ENCODE results near the gene LTBP1. TPM values are rescaled to one million over a fixed set of nuclear protein-coding genes. Genes with fewer than 3 reads are reported as not detected.

The LTBP1 gene
- total RNA-seq, 1 experiment from 2014 or later = 12.5 TPM

DNA sequence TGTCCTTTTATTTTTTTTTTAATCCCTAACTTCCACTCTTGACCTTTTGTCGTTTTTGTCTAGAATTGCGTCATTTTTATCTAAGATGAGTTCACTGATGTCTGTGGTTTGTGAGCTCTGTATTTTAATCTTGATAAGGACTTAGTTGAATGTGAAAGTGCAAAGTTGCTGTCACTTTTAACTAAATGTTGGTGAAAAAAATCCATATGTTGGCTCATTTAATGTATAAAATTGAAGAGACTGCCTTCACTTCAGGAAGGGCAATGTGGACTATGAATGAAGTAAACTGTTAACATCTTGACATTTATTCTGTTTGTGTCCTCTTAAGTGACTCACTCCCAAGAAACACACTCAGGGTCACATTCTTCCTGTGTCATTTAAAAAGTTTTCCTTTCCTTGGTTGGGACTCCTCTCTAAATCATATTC lies 273.1 kb downstream of the LTBP1 start:
- H3K27me3 ChIP-seq (ENCODE audit: control insufficient read depth, insufficient read depth, low read length) = no peaks in the 10 kb centered on the region
- no peak overlapping the region for H3K4me3 ChIP-seq (ENCODE audit: low read depth in 2 of 2, low read length in 2 of 2)
- CTCF ChIA-PET = no interaction called here
- no TSS peak for BruUV-seq (replicated peaks)
- intact Hi-C loops (cut with micrococcal nuclease; ENCODE audit: unreplicated experiment) = no loop called here
- H3K36me3 ChIP-seq (ENCODE audit: control insufficient read depth, insufficient read depth, low read length) = no peaks in the 10 kb centered on the region
- TF ChIP-seq, protein P1, sequence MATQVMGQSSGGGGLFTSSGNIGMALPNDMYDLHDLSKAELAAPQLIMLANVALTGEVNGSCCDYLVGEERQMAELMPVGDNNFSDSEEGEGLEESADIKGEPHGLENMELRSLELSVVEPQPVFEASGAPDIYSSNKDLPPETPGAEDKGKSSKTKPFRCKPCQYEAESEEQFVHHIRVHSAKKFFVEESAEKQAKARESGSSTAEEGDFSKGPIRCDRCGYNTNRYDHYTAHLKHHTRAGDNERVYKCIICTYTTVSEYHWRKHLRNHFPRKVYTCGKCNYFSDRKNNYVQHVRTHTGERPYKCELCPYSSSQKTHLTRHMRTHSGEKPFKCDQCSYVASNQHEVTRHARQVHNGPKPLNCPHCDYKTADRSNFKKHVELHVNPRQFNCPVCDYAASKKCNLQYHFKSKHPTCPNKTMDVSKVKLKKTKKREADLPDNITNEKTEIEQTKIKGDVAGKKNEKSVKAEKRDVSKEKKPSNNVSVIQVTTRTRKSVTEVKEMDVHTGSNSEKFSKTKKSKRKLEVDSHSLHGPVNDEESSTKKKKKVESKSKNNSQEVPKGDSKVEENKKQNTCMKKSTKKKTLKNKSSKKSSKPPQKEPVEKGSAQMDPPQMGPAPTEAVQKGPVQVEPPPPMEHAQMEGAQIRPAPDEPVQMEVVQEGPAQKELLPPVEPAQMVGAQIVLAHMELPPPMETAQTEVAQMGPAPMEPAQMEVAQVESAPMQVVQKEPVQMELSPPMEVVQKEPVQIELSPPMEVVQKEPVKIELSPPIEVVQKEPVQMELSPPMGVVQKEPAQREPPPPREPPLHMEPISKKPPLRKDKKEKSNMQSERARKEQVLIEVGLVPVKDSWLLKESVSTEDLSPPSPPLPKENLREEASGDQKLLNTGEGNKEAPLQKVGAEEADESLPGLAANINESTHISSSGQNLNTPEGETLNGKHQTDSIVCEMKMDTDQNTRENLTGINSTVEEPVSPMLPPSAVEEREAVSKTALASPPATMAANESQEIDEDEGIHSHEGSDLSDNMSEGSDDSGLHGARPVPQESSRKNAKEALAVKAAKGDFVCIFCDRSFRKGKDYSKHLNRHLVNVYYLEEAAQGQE (IDR thresholded peaks at IDR 0.05; ENCODE audit: insufficient read depth in 1 of 2, low read depth in 2 of 2, low read length in 1 of 2) = no peak
- TF ChIP-seq TCF7L2 (IDR thresholded peaks at IDR 0.05; ENCODE audit: low read depth, low read length) = no peak
- TF ChIP-seq SIN3A (IDR thresholded peaks at IDR 0.05; ENCODE audit: borderline replicate concordance, insufficient read depth, low read depth, low read length) = no peak
- TF ChIP-seq POLR2AphosphoS5 (IDR thresholded peaks at IDR 0.05; ENCODE audit: low read depth, low read length) = no peak
- TF ChIP-seq, protein P2, sequence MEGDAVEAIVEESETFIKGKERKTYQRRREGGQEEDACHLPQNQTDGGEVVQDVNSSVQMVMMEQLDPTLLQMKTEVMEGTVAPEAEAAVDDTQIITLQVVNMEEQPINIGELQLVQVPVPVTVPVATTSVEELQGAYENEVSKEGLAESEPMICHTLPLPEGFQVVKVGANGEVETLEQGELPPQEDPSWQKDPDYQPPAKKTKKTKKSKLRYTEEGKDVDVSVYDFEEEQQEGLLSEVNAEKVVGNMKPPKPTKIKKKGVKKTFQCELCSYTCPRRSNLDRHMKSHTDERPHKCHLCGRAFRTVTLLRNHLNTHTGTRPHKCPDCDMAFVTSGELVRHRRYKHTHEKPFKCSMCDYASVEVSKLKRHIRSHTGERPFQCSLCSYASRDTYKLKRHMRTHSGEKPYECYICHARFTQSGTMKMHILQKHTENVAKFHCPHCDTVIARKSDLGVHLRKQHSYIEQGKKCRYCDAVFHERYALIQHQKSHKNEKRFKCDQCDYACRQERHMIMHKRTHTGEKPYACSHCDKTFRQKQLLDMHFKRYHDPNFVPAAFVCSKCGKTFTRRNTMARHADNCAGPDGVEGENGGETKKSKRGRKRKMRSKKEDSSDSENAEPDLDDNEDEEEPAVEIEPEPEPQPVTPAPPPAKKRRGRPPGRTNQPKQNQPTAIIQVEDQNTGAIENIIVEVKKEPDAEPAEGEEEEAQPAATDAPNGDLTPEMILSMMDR (IDR thresholded peaks at IDR 0.05) = no peak
- POLR2A ChIA-PET = no interaction called here
- H3K9me3 ChIP-seq (ENCODE audit: control insufficient read depth, insufficient read depth, low read depth, low read length) = no peaks in the 10 kb centered on the region
- ATAC-seq (no peak), DNase-seq (ENCODE audit: low read depth, low spot score) (no peak)
- in situ Hi-C loops (cut with HindIII; ENCODE audit: low pct_unique_long_range_greater_than_20kb, low sequenced_read_pairs) = no loop called here
- no peak overlapping the region for H3K27ac ChIP-seq (ENCODE audit: low read length)
- no peaks in the 10 kb centered on the region for H3K4me1 ChIP-seq (ENCODE audit: control insufficient read depth, insufficient read depth, low read length)

DNA sequence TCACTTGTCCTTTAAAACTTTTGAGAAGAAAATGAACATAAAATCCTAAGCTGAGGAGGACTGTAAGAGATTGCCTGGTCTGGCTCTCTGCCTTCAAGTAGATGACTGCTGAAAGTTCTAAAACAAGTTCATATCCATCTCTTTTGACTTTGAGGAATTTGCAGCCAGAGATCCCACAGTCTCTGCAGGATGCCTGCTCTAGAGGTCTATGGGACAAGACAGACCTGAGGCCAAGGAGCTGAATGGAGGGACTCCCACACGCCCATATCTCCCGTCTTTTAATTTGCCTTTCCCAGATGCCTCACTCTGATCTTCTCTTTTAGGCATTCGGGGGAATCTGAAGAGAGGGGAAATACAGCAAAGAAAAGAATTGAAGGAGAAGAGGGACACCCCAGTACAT lies 273.8 kb downstream of the LTBP1 start:
- H3K27ac ChIP-seq (ENCODE audit: low read length) = no peak overlapping the region
- BruUV-seq (replicated peaks) = no TSS peak
- intact Hi-C loops (cut with micrococcal nuclease; ENCODE audit: unreplicated experiment) (no loop called here), in situ Hi-C loops (cut with HindIII; ENCODE audit: low pct_unique_long_range_greater_than_20kb, low sequenced_read_pairs) (no loop called here)
- no peaks in the 10 kb centered on the region for H3K27me3 ChIP-seq (ENCODE audit: control insufficient read depth, insufficient read depth, low read length)
- H3K36me3 ChIP-seq (ENCODE audit: control insufficient read depth, insufficient read depth, low read length) = no peaks in the 10 kb centered on the region
- H3K4me3 ChIP-seq (ENCODE audit: low read depth in 2 of 2, low read length in 2 of 2) = no peak overlapping the region
- TF ChIP-seq, protein P1 (IDR thresholded peaks at IDR 0.05; ENCODE audit: insufficient read depth in 1 of 2, low read depth in 2 of 2, low read length in 1 of 2) = no peak
- TF ChIP-seq, protein P2 (IDR thresholded peaks at IDR 0.05) = no peak
- TF ChIP-seq SIN3A (IDR thresholded peaks at IDR 0.05; ENCODE audit: borderline replicate concordance, insufficient read depth, low read depth, low read length) (no peak), TCF7L2 (IDR thresholded peaks at IDR 0.05; ENCODE audit: low read depth, low read length) (no peak), POLR2AphosphoS5 (IDR thresholded peaks at IDR 0.05; ENCODE audit: low read depth, low read length) (no peak)
- H3K9me3 ChIP-seq (ENCODE audit: control insufficient read depth, insufficient read depth, low read depth, low read length) = no peaks in the 10 kb centered on the region
- ChIA-PET CTCF (no interaction called here), POLR2A (no interaction called here)
- DNase-seq (ENCODE audit: low read depth, low spot score) = no peak
- no peak for ATAC-seq
- H3K4me1 ChIP-seq (ENCODE audit: control insufficient read depth, insufficient read depth, low read length) = no peaks in the 10 kb centered on the region

Measured in Panc1 (cell line).